Raji (cell line): ENCODE data around the gene ANKRD33B.

Experiments used
- POLR2A ChIP-seq: IDR thresholded peaks from 2 replicates; pipeline ENCODE4 v1.6.1; 2011; ENCODE audit warnings: low read depth, low read length, control low read depth; ENCODE audit not compliant: insufficient read depth

Gene ANKRD33B

GRCh38 chr5:10602031-10602806 is 38.3 kb downstream of the ANKRD33B start:
- TF ChIP-seq POLR2A, result no peak

- TF ChIP-seq POLR2A, result no peak
Observed at GRCh38 chr5:10604975-10605374, 41.1 kb downstream of the ANKRD33B start.

DNA sequence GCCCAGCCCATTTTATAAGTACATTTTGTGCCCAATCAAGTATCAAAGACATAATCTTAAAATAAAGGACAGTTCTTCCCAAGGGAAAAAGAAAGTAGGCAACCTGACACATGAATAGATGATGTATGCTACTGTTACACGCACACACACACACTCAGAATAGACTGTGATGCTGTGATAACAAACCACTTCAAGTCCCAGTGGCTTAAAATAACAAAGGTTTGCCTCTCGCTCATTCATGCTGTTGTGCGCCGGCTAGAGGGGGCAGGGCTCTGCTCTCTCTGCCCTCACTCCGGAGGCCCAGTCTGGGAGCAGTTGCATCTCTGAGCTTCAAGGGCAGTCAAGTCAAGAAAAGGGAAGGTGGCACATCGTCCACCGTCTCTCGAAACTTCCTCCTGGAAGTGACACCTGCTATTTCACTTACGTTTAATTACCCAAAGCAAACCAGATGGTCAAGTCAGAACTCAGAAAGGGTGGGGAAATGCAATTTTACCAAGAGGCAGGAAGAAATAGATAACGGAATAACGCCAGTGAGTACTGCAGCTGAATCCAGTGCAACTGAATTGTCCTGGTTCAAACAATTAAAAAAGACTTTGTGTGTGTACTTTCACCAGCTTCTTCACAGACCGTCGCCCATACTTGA is 43.3 kb downstream of the ANKRD33B start:
- TF ChIP-seq POLR2A, result 0 out of 2 replicates have a peak, but pooled peaks have one; percentile 12

- TF ChIP-seq POLR2A, result 0 out of 2 replicates have a peak, but pooled peaks have one; percentile 8
Observed at GRCh38 chr5:10607666-10608073, 43.8 kb downstream of the ANKRD33B start.

DNA sequence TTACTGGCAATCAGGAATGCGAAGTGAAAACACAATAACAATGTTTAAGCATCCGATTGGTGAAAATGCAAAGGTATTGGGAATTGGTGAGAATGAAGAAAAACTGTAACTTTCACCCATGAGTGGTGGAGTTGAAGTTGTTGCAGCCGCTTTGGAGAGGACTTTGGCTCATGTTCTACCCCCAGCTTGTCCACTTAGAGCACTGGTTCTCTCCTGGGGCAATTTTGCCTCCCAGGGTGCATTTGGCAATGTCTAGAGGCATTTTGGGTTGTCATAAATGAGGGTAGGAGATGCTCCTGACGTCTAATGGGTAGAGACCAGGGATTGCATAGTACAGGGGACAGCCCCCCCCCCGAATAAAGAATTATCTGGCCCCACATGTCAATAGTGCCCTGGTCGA is 46.2 kb downstream of the ANKRD33B start:
- no peak for TF ChIP-seq POLR2A

- TF ChIP-seq POLR2A, result no peak
Observed at GRCh38 chr5:10611290-10611689, 47.4 kb downstream of the ANKRD33B start.

- no peak for TF ChIP-seq POLR2A
Observed at GRCh38 chr5:10612251-10612650, 48.4 kb downstream of the ANKRD33B start.

DNA sequence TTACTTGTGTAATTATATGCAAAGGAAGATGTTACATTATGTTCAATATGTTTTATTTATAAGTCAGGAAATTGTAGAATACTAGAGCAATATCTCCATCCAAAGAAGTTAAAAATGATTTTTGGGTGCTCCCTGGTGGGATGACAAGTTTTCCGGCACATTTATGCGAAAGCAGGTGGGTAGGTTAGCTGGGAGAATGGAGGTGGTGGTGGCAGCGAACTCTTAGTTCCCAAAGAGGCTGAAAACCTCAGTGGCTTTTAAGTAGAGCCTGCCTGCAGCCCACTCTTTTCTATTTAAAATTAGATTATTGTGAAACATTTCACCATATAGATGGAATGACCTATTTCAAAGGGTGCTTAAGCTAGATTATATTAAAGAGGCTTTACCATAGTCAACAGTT is 51.8 kb downstream of the ANKRD33B start:
- no peak for TF ChIP-seq POLR2A

GRCh38 chr5:10617103-10617502 is 53.2 kb downstream of the ANKRD33B start:
- TF ChIP-seq POLR2A, result no peak

DNA sequence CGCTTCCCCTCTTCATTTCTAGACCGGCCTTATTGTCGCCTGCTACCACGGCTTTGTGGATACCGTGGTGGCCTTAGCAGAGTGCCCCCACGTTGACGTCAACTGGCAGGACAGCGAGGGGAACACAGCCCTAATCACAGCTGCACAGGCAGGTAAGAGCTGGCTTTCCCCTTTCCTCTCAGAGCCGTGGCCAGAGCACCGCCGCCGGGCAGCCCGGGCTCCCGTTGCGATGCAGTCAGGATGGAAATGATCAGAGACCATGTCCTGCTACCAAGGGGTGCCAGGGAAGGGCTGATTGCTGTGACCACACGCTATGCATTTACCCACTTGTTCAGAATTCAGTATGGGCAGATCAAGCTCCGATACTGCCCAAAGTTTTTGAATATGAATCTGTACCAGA is 54.4 kb downstream of the ANKRD33B start:
- TF ChIP-seq POLR2A, result no peak

- TF ChIP-seq POLR2A, result no peak
Observed at GRCh38 chr5:10619649-10620048, 55.8 kb downstream of the ANKRD33B start.

DNA sequence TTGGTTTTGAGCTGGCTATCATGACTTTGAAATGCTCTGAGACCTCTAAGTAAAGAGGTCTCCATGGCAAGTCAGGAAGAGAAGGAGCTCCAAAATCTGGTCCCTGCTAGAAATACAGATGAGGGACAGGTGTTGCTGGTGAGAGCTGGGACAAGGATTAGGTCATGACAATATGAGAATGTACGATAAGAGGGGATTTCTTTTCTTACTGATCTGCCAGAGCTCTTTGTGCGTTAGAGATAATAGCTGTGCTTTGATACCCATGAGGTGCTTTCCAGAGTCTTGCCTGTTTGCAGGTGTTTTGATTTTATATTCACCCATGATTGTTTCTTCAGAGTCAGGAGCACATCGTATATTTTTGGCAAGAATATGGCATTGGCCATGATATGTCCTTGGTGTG is 56.5 kb downstream of the ANKRD33B start:
- no peak for TF ChIP-seq POLR2A

- no peak for TF ChIP-seq POLR2A
Observed at GRCh38 chr5:10621832-10622231, 58.0 kb downstream of the ANKRD33B start.

DNA sequence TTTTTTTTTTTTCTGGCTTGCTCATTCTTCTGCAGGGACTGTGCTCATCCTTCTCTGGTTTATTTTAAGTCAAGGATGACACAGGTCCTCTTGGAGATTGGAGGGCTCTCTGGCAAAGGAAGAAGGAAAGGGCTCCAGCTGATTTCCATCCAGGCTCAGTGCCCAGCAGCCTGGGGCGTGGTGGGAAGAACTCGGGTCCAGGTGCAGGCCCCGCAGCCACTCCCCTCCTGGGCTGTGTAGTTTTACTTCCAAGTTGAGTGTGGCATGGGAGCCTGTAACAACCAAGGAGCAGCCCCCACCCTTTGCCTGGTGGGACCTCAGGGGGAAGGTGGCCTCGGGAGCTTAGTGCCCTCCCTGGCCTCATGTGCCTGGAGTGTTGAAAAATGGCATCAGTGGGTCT is 58.9 kb downstream of the ANKRD33B start:
- no peak for TF ChIP-seq POLR2A

GRCh38 chr5:10623305-10623910 is 59.5 kb downstream of the ANKRD33B start:
- TF ChIP-seq POLR2A, result no peak

DNA sequence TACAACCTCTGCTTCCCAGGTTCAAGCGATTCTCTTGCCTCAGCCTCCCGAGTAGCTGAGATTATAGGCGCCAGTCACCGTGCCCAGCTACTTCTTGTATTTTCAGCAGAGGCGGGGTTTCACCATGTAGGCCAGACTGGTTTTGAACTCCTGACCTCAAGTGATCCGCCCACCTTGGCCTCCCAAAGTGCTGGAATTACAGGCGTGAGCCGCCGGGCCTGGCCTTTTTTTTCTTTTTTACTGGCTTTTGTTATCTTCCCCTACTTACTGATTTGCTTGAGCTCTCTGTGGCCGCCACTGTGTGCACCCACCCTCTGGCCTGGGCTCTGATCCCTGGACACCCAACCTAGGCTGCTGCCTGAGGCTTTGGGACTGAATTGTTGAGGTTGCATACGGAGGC is 60.3 kb downstream of the ANKRD33B start:
- no peak for TF ChIP-seq POLR2A
